ENCODE measurements around the gene SMARCB1.

Gene SMARCB1

GRCh38 chr22:23762842-23763578 lies 23.8 kb upstream of the SMARCB1 start, which contains the start of gene C22orf15:
C22orf15 (plus strand) TSS chr22:23762990; CDS start chr22:23763307, 317 bp downstream.
- DNase-seq (ENCODE audit: low spot score): no peak

- DNase-seq (ENCODE audit: low spot score): peak; percentile 39
These were observed 23.2 kb upstream of the SMARCB1 start for GRCh38 chr22:23763579-23763945.

GRCh38 chr22:23763954-23764353 lies 22.8 kb upstream of the SMARCB1 start:
- DNase-seq (ENCODE audit: low spot score): no peak

GRCh38 chr22:23764899-23765881 lies 21.6 kb upstream of the SMARCB1 start:
- no peak for DNase-seq (ENCODE audit: low spot score)

- DNase-seq (ENCODE audit: low spot score): no peak
These were observed 19.5 kb upstream of the SMARCB1 start for GRCh38 chr22:23767303-23767672.

GRCh38 chr22:23767673-23768548 lies 18.9 kb upstream of the SMARCB1 start, which contains the start of gene CHCHD10:
CHCHD10 (minus strand) TSS chr22:23767972; CDS start chr22:23767874, 98 bp downstream.
- DNase-seq (ENCODE audit: low spot score): peak; percentile 60

DNA sequence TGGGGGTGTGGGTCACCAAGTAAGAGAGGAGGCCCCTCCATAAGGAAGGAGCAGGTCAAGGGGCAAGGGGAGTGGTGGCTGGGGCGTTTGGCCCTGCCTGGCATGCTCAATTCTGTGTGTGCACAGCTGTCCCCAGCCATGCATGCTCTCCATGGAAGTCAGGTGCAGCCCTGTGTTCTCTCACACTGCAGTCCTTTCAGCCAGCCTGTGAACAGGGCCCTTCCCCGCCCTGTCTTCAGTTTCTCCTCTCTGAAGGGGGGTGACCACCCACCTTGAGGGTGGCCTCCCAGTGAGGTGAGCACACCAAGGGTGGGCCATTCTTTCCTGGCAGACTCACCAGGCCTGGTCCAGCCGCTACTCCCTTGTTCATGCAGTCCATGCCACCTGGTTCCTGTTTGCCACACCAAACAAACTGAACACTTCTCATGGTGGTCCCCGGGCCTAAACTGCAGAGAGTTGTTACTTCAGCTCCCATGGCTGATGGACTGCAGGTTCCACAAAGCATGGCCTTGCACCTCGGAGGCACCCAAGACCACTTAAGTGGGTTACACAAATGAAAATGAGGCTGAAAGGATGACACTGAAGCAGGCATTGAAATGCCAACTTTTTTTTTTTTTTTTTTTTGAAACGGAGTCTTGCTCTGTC lies 17.3 kb upstream of the SMARCB1 start:
- no peak for DNase-seq (ENCODE audit: low spot score)

GRCh38 chr22:23772315-23772648 lies 14.5 kb upstream of the SMARCB1 start:
- no peak for DNase-seq (ENCODE audit: low spot score)

DNA sequence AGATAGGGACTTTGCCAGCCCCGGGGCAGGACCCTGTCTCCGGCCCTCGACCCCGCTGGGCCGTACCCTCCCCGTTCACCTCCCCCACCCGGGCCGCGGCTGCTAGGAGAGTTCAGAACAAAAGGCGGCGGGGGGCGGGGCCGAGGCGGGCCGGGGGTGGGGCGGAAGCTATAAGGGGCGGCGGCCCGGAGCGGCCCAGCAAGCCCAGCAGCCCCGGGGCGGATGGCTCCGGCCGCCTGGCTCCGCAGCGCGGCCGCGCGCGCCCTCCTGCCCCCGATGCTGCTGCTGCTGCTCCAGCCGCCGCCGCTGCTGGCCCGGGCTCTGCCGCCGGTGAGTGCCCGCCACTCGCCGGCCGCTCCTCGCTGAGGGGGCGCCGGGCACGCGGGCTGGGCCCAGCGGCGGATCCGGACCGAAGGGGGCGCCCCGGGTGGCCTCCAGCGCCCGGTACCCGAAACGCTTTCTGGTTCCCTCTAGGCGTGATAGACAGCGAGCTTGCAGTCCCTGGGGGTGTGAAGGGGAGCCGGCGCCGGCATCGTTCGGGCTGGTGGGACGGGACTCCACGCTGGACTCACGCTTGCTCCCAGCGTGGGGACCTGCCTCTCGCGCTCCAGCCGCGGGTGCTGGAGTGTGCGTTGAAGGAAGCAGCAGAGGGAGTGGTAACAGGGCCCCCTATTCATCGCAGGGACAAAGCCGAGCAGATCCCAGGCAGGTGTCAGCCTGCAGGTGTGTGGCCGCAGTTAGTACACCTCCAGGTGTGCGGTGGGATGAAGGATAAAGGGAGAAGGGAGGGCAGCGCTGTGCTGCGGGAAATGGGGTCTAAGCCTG lies 13.9 kb upstream of the SMARCB1 start, which contains the start of gene MMP11:
MMP11 (plus strand) TSS at position 201 of the 825 bp plus-strand sequence; CDS start at position 223, 22 bp downstream.
- peak; percentile 37 for DNase-seq (ENCODE audit: low spot score)

DNA sequence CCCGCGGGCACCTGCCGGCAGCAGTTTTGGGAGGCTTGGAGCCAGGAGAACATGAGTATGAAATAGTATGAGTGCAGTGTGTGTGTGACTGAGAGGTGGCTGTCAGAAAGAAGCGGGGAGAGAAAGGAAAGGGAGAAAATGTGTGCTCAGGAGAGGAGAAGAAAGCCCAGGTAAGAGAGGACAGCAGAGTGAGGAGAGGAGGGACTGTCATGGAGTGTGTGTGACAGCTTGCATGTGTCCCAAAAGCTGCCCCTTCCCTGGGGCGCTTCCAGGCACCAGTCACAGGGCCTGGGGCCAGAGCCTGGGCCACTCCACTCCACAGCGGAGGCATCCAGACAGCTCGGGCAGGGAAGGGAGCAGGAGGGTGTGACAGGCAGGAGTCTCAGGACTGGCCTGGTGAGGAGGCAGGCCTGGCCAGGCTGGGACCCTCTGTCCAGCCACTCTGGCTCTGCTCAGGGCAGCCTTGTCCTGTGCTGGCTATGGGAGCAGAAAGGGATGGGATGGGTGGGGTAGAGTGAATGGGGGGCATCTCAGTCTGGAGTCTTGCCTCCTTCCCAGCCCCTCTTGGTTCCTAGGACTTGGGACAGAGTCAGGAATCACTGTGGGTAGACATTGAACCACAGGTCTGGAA lies 13.2 kb upstream of the SMARCB1 start:
- no peak for DNase-seq (ENCODE audit: low spot score)

- DNase-seq (ENCODE audit: low spot score): no peak
These were observed 12.4 kb upstream of the SMARCB1 start for GRCh38 chr22:23774114-23774921.

- no peak for DNase-seq (ENCODE audit: low spot score)
These were observed 11.8 kb upstream of the SMARCB1 start for GRCh38 chr22:23774922-23775436.

- DNase-seq (ENCODE audit: low spot score): no peak
These were observed 10.9 kb upstream of the SMARCB1 start for GRCh38 chr22:23775779-23776375.

DNA sequence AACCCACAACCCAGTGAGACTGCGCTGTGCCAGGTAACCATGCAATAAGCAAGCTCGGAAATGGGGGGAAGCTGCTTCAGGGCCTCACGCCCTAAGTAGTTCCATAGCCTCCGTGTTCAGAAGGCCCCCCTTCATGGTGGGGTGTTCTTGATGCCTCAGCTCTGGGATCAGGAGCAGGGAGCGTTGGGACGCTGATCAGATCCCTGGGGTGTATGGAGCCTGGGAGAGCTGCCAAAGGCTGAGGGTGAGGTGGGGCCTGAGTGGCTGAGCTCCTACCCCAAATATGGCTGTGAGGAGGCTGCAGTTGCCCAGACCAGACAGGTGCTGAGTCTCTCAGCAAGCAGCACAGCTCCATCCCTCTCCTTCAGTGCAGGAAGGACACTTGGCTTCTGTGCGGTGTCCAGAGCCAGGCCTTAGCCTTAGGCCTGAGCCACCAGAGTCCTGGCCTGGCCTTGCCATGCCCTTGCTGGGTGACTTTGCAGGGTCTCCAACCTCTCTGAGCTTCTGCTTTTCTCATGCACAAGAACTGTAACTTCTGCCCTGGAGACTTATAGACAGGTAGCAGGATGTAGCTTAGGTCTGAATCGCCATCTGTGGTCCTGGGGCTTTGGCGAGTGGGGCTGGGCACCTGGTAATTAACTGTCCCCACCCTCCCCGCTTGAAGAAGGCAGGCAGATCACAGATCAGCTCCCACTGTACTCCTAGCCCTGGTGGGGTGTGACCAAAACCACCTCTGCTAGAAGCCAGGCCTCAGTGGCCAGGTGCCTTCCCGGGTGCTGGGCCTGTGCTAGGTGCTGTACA lies 8.8 kb upstream of the SMARCB1 start:
- no peak for DNase-seq (ENCODE audit: low spot score)

GRCh38 chr22:23778577-23778900 lies 8.2 kb upstream of the SMARCB1 start:
- no peak for DNase-seq (ENCODE audit: low spot score)

GRCh38 chr22:23779083-23779482 lies 7.7 kb upstream of the SMARCB1 start:
- DNase-seq (ENCODE audit: low spot score): no peak

GRCh38 chr22:23779731-23780130 lies 7.0 kb upstream of the SMARCB1 start:
- no peak for DNase-seq (ENCODE audit: low spot score)
